HEK293T (cell line): ENCODE data around the gene RNF149.

Experiments used
- CTCF ChIA-PET: fragments of 350-600 bp; formaldehyde crosslinking; extraction: SDS; loops from one replicate; lab custom pipeline; 2021; ENCODE audit warnings: antibody characterized with exemption, inconsistent platforms; lab: Yijun Ruan, JAX
- POLR2A ChIA-PET: fragments of 350-600 bp; formaldehyde crosslinking; extraction: SDS; loops from one replicate; lab custom pipeline; 2020; ENCODE audit warnings: antibody characterized with exemption, inconsistent platforms; lab: Yijun Ruan, JAX
- DNase-seq: peaks from one replicate; pipeline ENCODE4 v3.0.0; 2012; ENCODE audit warnings: mixed read lengths; ENCODE audit errors: extremely low spot score
- ARNT ChIP-seq: fragments of 450-650 bp; IDR thresholded peaks from 2 replicates; pipeline ENCODE4 v1.6.1; 2017; ENCODE audit warnings: mild to moderate bottlenecking
- BHLHE40 ChIP-seq: fragments of 450-650 bp; IDR thresholded peaks from 2 replicates; pipeline ENCODE4 v1.6.1; 2016; ENCODE audit warnings: mild to moderate bottlenecking, moderate library complexity, borderline replicate concordance
- CTBP1 ChIP-seq: fragments of 450-650 bp; IDR thresholded peaks from 2 replicates; pipeline ENCODE4 v1.6.1; 2016; ENCODE audit warnings: borderline replicate concordance
- ELF4 ChIP-seq: fragments of 450-650 bp; IDR thresholded peaks from 2 replicates; pipeline ENCODE4 v1.6.1; 2017; ENCODE audit warnings: antibody characterized with exemption
- FOXA1 ChIP-seq: fragments of 450-650 bp; IDR thresholded peaks from 2 replicates; pipeline ENCODE4 v1.6.1; 2016; ENCODE audit warnings: mild to moderate bottlenecking
- FOXK2 ChIP-seq: fragments of 450-650 bp; IDR thresholded peaks from 2 replicates; pipeline ENCODE4 v1.6.1; 2016; ENCODE audit warnings: mild to moderate bottlenecking
- FOXM1 ChIP-seq: fragments of 450-650 bp; IDR thresholded peaks from 2 replicates; pipeline ENCODE4 v1.6.1; 2017; ENCODE audit warnings: mild to moderate bottlenecking, borderline replicate concordance
- HDGF ChIP-seq: fragments of 450-650 bp; IDR thresholded peaks from 2 replicates; pipeline ENCODE4 v1.6.1; 2017; ENCODE audit warnings: antibody characterized with exemption, borderline replicate concordance
- L3MBTL2 ChIP-seq: fragments of 450-650 bp; conservative IDR thresholded peaks from 2 replicates; pipeline ENCODE4 v1.6.1; 2016; ENCODE audit warnings: mild to moderate bottlenecking
- LEF1 ChIP-seq: fragments of 450-650 bp; IDR thresholded peaks from 2 replicates; pipeline ENCODE4 v1.6.1; 2017; ENCODE audit warnings: mild to moderate bottlenecking, borderline replicate concordance
- NFRKB ChIP-seq: fragments of 450-650 bp; IDR thresholded peaks from 2 replicates; pipeline ENCODE4 v1.6.1; 2016; ENCODE audit warnings: mild to moderate bottlenecking, moderate library complexity
- SP1 ChIP-seq: fragments of 450-650 bp; IDR thresholded peaks from 2 replicates; pipeline ENCODE4 v1.6.1; 2017
- SUZ12 ChIP-seq: fragments of 450-650 bp; IDR thresholded peaks from 2 replicates; pipeline ENCODE4 v1.6.1; 2016; ENCODE audit warnings: mild to moderate bottlenecking
- TARDBP ChIP-seq: fragments of 450-650 bp; IDR thresholded peaks from 2 replicates; pipeline ENCODE4 v1.6.1; 2016
- ZNF384 ChIP-seq: fragments of 450-650 bp; IDR thresholded peaks from 2 replicates; pipeline ENCODE4 v1.6.1; 2016
- TF ChIP-seq, protein P1 (sequence below): fragments of 450-650 bp; IDR thresholded peaks from 2 replicates; pipeline ENCODE4 v1.6.1; 2016

The RNF149 gene

DNA sequence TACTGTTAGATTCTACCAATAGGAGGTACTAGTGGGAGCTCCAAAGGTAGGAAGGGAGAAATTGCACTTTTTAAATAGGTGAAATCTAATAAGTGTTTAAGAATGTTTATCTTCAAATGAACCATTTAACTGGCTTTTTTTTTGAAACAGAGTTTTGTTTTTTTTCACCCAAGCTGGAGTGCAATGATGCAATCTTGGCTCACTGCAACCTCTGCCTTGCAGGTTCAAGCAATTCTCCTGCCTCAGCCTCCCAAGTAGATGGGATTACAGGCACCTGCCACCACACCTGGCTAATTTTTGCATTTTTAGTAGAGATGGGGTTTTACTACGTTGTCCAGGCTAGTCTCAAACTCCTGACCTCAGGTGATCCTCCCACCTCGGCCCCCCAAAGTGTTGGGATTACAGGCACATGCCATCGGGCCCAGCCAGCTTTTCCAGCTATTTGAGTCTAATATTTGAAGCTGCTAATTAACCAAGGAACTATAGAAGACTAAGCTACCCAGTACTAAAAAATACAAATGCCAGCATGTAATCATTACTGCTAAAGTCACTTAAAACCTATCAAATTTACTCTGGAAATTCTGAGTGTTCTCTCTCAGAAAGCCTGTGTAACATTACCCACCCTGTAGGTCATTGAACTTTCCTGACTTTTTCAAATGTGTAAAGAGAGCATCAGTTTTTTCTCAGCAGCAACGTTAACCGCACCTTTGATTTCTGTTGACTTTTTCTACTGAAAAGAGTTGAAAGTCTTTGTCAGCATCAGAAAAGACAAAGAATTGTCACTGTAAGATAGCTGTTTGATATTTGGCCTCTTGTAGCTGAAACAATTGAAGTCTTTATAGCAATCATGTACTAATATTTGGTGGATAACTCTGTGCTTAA lies 24.6 kb upstream of the RNF149 start:
- CTCF ChIA-PET, result interaction anchor here (0.5 to 1.7 kb wide), 5 partner anchors 9 to 699 kb away, joined by 3 to 9 read pairs (median 3); no protein-coding TSS in a partner anchor
- TF ChIP-seq LEF1, result no peak
- no peak for TF ChIP-seq CTBP1
- no peak for TF ChIP-seq NFRKB
- TF ChIP-seq ARNT, result no peak
- no peak for TF ChIP-seq ZNF384
- TF ChIP-seq FOXM1, result no peak
- no peak for TF ChIP-seq HDGF
- TF ChIP-seq ELF4, result no peak
- TF ChIP-seq, protein P1, sequence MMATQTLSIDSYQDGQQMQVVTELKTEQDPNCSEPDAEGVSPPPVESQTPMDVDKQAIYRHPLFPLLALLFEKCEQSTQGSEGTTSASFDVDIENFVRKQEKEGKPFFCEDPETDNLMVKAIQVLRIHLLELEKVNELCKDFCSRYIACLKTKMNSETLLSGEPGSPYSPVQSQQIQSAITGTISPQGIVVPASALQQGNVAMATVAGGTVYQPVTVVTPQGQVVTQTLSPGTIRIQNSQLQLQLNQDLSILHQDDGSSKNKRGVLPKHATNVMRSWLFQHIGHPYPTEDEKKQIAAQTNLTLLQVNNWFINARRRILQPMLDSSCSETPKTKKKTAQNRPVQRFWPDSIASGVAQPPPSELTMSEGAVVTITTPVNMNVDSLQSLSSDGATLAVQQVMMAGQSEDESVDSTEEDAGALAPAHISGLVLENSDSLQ, result no peak
- TF ChIP-seq SP1, result no peak
- TF ChIP-seq BHLHE40, result no peak
- TF ChIP-seq L3MBTL2, result no peak
- no peak for TF ChIP-seq FOXK2
- TF ChIP-seq FOXA1, result no peak
- TF ChIP-seq TARDBP, result no peak
- no peak for TF ChIP-seq SUZ12
- POLR2A ChIA-PET, result interaction anchor here (0.8 to 1.1 kb wide), 2 partner anchors 25 to 81 kb away, joined by 3 to 6 read pairs; partner anchors contain the start of gene RNF149
- no peak for DNase-seq

DNA sequence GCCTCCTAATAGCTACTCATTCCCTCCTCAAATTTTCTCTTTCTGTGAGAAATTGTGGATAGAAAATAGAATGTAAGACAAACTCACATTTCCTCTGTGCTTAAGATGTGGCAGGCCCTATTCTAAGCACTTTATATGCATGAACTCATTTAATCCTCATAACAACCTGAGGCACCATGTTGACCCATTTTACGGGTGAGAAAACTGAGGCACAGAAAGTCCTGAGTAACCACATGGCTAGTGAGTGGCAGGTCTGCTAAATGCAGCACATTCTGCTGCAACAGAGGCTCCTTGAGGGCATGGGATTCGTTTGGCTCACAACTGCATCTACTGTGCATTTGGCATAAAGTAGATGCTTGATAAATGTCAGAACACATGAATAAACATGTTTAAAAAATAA lies 22.7 kb upstream of the RNF149 start:
- DNase-seq, result no peak
- ChIA-PET CTCF (no interaction called here), POLR2A (interaction anchor here (0.7 kb wide), 1 partner anchor 23 kb away, joined by 3 read pairs; the partner anchor contains the start of gene RNF149)
- TF ChIP-seq FOXM1, result no peak
- TF ChIP-seq ARNT, result no peak
- TF ChIP-seq BHLHE40, result no peak
- TF ChIP-seq SP1, result no peak
- TF ChIP-seq TARDBP, result no peak
- TF ChIP-seq SUZ12, result no peak
- no peak for TF ChIP-seq L3MBTL2
- TF ChIP-seq LEF1, result no peak
- no peak for TF ChIP-seq NFRKB
- TF ChIP-seq, protein P1, result no peak
- TF ChIP-seq ZNF384, result no peak
- no peak for TF ChIP-seq FOXA1
- no peak for TF ChIP-seq CTBP1
- TF ChIP-seq HDGF, result no peak

DNA sequence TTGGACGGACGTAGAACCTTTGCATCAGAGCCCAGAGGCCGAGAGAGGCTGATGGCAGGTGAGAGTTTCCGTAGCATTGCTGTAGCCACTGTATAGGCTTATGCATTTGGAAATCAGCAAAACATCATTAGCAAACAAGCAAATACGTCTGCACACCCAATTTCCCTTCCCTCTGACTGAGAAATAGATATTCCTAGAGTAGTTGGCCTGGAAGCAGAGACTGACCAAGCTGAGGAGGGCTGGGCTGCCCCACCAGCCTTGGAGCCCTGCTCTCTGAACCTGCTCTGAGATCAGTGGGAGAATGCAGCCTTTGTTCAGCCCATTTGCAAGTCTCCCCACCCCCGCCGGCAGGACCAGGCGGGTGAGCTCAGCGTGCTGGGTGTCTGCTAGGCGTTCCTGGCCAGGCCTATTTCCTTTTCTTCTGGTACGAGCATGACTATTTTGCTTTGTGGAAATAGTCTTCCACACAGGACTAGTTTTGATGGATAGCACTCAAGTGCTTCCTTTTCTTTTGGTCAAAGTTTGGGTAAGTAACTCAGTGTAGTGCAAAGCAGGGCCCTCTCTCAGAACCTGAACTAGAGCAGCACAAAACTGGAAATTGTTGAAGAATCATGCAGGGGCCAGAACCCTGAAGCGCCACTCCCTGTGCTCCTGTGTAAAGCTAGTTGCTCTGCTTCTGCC lies 21.9 kb upstream of the RNF149 start:
- CTCF ChIA-PET, result interaction anchor here (2.3 kb wide), 1 partner anchor 12 kb away, joined by 9 read pairs; no protein-coding TSS in a partner anchor
- POLR2A ChIA-PET, result interaction anchor here (0.7 to 1.4 kb wide), 2 partner anchors 22 kb away, joined by 3 to 4 read pairs; partner anchors contain the start of gene RNF149
- no peak for DNase-seq

DNA sequence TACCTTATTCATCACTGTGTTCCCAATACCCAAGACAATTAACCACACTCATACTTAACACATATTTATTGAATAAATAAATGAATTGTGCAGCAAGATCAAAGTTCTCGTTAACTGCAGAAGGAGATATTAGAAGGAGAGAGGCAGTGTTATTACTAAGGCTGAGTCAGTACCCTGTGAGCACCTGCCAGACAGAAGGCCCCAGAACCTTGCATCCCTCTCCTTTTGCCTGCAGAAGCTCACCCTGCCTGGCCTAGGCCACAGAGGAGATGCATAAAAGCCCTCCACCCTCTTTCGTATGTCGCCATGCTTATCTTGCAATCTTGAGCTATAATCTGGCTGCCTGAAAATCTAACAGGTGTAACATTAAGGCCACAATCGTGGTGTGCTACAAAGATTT lies 20.5 kb upstream of the RNF149 start:
- DNase-seq, result no peak
- ChIA-PET POLR2A (interaction anchor here (0.7 to 1.4 kb wide), 1 partner anchor 20 kb away, joined by 4 read pairs; the partner anchor contains the start of gene RNF149), CTCF (interaction anchor here (2.3 kb wide), 1 partner anchor 13 kb away, joined by 9 read pairs; no protein-coding TSS in a partner anchor)
- TF ChIP-seq LEF1 (no peak), SP1 (no peak), FOXA1 (no peak), ARNT (no peak), FOXM1 (no peak), BHLHE40 (no peak), SUZ12 (no peak), CTBP1 (no peak), ELF4 (no peak), L3MBTL2 (no peak)
- TF ChIP-seq, protein P1, result no peak

More for the DNA sequence above, 21.9 kb upstream of the RNF149 start:
- TF ChIP-seq L3MBTL2, result no peak
- TF ChIP-seq, protein P1, result no peak

DNA sequence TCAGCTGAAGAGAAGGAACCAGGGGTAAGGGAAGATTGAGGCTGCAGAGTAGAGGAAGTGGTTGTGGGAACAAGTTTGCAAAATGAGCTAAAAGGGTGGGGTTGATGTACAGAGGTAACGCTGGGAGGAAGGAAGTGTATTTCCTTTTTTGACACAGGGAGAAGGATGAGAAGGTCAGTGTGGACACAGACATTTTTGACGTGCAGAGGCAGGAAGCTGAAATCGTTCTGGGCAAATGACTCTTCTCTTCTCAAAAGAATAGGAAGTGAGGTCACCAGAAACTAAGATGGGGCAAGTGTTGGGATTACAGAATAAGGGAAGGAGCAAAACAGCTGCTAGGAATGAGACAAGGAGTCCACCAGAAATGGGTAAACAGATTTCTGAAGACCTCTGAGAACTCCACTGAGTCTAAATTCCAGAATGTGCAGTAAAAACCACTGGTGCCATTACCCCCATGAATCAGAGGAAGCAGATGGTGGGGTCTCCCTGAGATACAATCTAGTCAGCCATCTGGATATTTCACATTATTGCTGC lies 20.0 kb upstream of the RNF149 start:
- POLR2A ChIA-PET, result interaction anchor here (0.7 kb wide), 1 partner anchor 20 kb away, joined by 4 read pairs; the partner anchor contains the start of gene RNF149
- TF ChIP-seq, protein P1, result no peak
- TF ChIP-seq TARDBP, result no peak
- TF ChIP-seq NFRKB, result no peak
- TF ChIP-seq HDGF, result no peak
- TF ChIP-seq FOXM1, result no peak
- TF ChIP-seq CTBP1, result no peak
- no peak for TF ChIP-seq BHLHE40
- TF ChIP-seq FOXK2, result no peak
- TF ChIP-seq SUZ12, result no peak
- TF ChIP-seq FOXA1, result no peak
- no peak for TF ChIP-seq ZNF384
- TF ChIP-seq ELF4, result no peak
- TF ChIP-seq L3MBTL2, result no peak
- TF ChIP-seq ARNT, result no peak
- TF ChIP-seq SP1, result no peak
- no peak for TF ChIP-seq LEF1
- CTCF ChIA-PET, result interaction anchor here (2.3 kb wide), 1 partner anchor 14 kb away, joined by 9 read pairs; no protein-coding TSS in a partner anchor
- DNase-seq, result no peak
